Measurements from ENCODE around the gene SIRT2.

The SIRT2 gene

DNA sequence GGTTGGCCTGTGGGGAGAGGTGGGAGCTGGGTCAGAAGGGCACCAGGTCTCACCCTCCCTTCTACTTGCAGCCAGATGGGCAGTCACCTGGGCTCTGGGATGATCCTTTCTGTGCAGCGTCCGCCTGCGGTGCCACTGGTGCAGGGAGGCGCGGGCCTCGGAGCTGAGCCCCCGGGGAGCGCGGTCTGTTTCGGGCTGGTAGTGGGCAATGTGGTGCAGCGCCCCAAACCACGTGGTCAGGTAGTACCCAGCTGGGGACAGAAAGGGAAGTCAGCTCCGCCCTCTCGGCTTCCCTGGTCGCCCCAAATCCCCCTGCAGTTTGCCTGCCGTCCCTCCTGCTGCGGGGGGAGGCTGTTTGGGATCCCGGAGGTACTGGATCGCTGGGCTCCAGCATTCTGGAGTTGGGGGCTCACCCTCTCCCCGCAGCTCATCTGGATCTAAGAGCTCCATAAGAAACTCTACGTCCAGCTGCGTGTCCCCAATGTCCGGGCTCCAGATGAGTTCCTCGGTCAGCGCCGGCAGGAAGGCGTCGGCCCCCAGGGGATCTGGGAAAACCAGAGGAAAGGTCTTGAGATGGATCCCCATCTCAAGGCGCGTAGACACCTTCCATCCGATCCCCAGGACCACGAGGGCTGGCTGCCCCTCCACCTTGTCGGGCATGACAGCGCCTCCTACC lies 30.1 kb downstream of the SIRT2 start:
- Histone ChIP-seq H3K27ac (ENCODE audit: low read depth, low read length) (peak overlapping the region; percentile 82), H3F3A (ENCODE audit: insufficient read depth) (peaks cover 46% of the 10 kb centered on the region), H3K36me3 (ENCODE audit: low read length) (no peaks in the 10 kb centered on the region), H2AFZ (ENCODE audit: low read depth, low read length, severe bottlenecking) (peak overlapping the region; percentile 15), H3K4me3 (ENCODE audit: insufficient read depth, low read length, poor library complexity, severe bottlenecking) (peak overlapping the region; percentile 51), H3K9me3 (ENCODE audit: insufficient read depth, low read length) (no peaks in the 10 kb centered on the region), H3K79me2 (ENCODE audit: insufficient read depth, low read length) (peaks cover 5% of the 10 kb centered on the region; the same call in 1 of the 2 replicates), H3K9me2 (replicated peaks; ENCODE audit: insufficient read depth, low read length) (no peaks in the 10 kb centered on the region), H3K9ac (ENCODE audit: low read length) (peak overlapping the region; percentile 71), H3K27me3 (ENCODE audit: low read length) (no peaks in the 10 kb centered on the region), H3K4me2 (ENCODE audit: low read depth, low read length, poor library complexity, severe bottlenecking) (peak overlapping the region; percentile 74), H4K20me1 (ENCODE audit: low read depth, low read length) (no peaks in the 10 kb centered on the region)
- no peak for TF ChIP-seq CTCF (IDR thresholded peaks at IDR 0.05; ENCODE audit: insufficient read depth, low read length, poor library complexity, severe bottlenecking)
- TF ChIP-seq EZH2phosphoT487 (conservative IDR thresholded peaks at IDR 0.05; ENCODE audit: low read length): no peak

DNA sequence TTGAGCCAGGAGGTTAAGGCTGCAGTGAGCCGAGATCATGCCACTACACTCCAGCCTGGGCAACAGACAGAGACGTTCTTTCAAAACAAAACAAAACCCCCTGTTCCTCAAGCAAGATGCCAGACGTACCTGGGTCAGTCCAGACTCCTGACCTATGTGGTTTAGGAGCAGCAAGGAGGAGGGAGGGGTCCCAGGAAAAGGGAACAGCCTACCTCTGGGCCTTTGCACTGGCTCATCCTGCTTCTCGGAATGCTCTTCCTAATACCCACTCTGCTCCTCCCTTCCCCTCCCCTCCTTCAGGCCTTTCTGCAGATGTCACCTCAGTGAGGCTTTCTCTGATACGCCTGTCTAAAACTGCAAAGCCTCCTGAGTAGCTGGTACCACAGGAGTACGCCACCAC lies 30.9 kb downstream of the SIRT2 start:
- Histone ChIP-seq H3K79me2 (ENCODE audit: insufficient read depth, low read length) (peaks cover 5% of the 10 kb centered on the region; the same call in 1 of the 2 replicates), H3K9ac (ENCODE audit: low read length) (peak overlapping the region; percentile 71), H3K4me2 (ENCODE audit: low read depth, low read length, poor library complexity, severe bottlenecking) (peak overlapping the region; percentile 74), H3K36me3 (ENCODE audit: low read length) (no peaks in the 10 kb centered on the region), H3K9me2 (replicated peaks; ENCODE audit: insufficient read depth, low read length) (no peaks in the 10 kb centered on the region), H3K27ac (ENCODE audit: low read depth, low read length) (peak overlapping the region; percentile 82), H3K27me3 (ENCODE audit: low read length) (no peaks in the 10 kb centered on the region), H3F3A (ENCODE audit: insufficient read depth) (peaks cover 52% of the 10 kb centered on the region), H4K20me1 (ENCODE audit: low read depth, low read length) (no peaks in the 10 kb centered on the region), H3K4me3 (ENCODE audit: insufficient read depth, low read length, poor library complexity, severe bottlenecking) (peak overlapping the region; percentile 51), H3K9me3 (ENCODE audit: insufficient read depth, low read length) (no peaks in the 10 kb centered on the region), H2AFZ (ENCODE audit: low read depth, low read length, severe bottlenecking) (no peak overlapping the region)
- TF ChIP-seq EZH2phosphoT487 (conservative IDR thresholded peaks at IDR 0.05; ENCODE audit: low read length) (no peak), CTCF (IDR thresholded peaks at IDR 0.05; ENCODE audit: insufficient read depth, low read length, poor library complexity, severe bottlenecking) (no peak)

DNA sequence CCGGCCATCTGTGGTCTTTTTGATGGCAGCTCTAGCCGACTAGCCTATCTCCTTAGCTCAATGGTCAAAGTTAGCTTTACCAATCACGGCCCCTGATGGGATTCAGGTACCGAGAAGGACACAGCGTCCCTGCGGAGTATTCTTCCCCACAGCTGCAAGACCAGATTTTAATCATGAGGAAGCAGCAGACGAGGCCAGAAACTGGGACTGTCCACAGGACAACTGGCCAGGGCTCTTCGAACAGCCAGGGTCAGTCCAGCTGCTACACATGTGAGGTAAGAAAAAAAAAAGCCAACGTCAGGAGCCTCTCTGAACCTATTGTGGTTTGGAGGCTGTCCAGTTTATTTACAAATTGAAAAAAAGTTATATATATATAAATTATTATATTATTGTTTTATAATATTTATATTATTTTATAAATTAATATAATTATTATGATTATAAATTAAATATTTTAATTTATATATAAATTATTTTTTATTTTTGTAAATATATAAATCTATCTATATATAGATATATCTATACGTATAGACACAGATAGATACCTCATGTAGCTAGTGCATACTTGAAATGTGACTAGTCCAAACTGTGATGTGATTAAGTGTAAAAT lies 32.1 kb downstream of the SIRT2 start:
- H3K27ac ChIP-seq (ENCODE audit: low read depth, low read length): no peak overlapping the region
- H2AFZ ChIP-seq (ENCODE audit: low read depth, low read length, severe bottlenecking): no peak overlapping the region
- no peaks in the 10 kb centered on the region for H3K9me3 ChIP-seq (ENCODE audit: insufficient read depth, low read length)
- H3K9ac ChIP-seq (ENCODE audit: low read length): no peak overlapping the region
- peaks cover 5% of the 10 kb centered on the region; the same call in 1 of the 2 replicates for H3K79me2 ChIP-seq (ENCODE audit: insufficient read depth, low read length)
- TF ChIP-seq EZH2phosphoT487 (conservative IDR thresholded peaks at IDR 0.05; ENCODE audit: low read length) (no peak), CTCF (IDR thresholded peaks at IDR 0.05; ENCODE audit: insufficient read depth, low read length, poor library complexity, severe bottlenecking) (no peak)
- H3K9me2 ChIP-seq (replicated peaks; ENCODE audit: insufficient read depth, low read length): no peaks in the 10 kb centered on the region
- no peak overlapping the region for H3K4me3 ChIP-seq (ENCODE audit: insufficient read depth, low read length, poor library complexity, severe bottlenecking)
- no peaks in the 10 kb centered on the region for H4K20me1 ChIP-seq (ENCODE audit: low read depth, low read length)
- no peaks in the 10 kb centered on the region for H3K27me3 ChIP-seq (ENCODE audit: low read length)
- peaks cover 57% of the 10 kb centered on the region for H3F3A ChIP-seq (ENCODE audit: insufficient read depth)
- H3K4me2 ChIP-seq (ENCODE audit: low read depth, low read length, poor library complexity, severe bottlenecking): no peak overlapping the region
- no peaks in the 10 kb centered on the region for H3K36me3 ChIP-seq (ENCODE audit: low read length)
